GM23248 (cell line): Measurements from ENCODE around the gene SEPTIN2.

Experiments
- EZH2 ChIP-seq: fragments of 200-600 bp; sonication (generic); IDR thresholded peaks from 2 replicates; pipeline ENCODE4 v1.6.1; 2018; ENCODE audit warnings: antibody characterized with exemption, mild to moderate bottlenecking; ENCODE audit not compliant: insufficient read depth, poor library complexity, severe bottlenecking
- EZH2phosphoT487 ChIP-seq: fragments of 200-600 bp; sonication (generic); IDR thresholded peaks from 2 replicates; pipeline ENCODE4 v1.6.1; 2018; ENCODE audit warnings: antibody characterized with exemption, moderate library complexity, mild to moderate bottlenecking, low read depth; ENCODE audit not compliant: insufficient read depth

DNA sequence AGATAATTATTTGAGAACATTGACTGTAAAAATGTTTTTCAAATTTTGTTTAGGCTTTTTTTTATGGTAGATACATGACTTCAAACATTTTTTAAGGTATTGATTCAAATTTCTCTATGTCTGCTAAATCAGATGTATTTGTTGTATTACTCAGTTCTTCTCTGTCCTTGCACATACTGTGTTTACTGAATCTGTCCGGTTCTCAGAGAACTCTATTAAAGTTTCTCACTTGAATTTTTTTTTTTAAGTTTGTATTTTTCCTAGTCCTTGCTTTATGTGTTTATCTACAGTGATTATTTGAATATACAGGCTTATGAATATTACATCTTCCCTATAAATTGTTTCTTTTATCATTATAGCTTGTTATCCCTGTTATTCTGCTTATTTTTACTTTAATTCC lies 5.3 kb downstream of the SEPTIN2 start:
- TF ChIP-seq EZH2: no peak
- no peak for TF ChIP-seq EZH2phosphoT487
